Measurements from ENCODE around the gene GBF1.

DNA sequence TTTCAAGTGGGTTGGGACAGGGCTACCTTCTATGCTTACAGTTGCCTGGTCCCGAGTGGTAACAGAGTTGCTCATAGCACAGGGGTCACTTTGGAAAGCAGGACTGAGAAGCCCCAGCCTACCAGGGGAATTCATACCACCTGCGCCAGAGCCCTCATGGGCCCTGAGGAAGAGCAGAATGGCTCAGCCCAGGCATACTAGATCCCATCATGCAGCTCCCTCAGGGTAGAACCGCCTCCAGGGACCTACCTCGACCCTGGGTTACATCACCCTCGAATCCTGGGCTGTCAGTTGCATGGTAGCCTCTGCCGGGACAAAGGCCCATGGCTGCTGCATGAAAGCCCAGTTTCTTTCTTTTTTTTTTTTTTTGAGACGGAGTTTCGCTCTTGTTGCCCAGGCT is 184.1 kb downstream of the GBF1 start:
- TF ChIP-seq EZH2 (IDR thresholded peaks at IDR 0.05) (no peak), POLR2AphosphoS5 (IDR thresholded peaks at IDR 0.05; ENCODE audit: borderline replicate concordance, low read depth, low read length) (no peak)
